Measurements from ENCODE around the gene TNFRSF6B.

Gene TNFRSF6B

GRCh38 chr20:63686492-63687321, 9.7 kb upstream of the TNFRSF6B start:
- no peak for FAIRE-seq

- FAIRE-seq = no peak
Observed at GRCh38 chr20:63687419-63688178, 8.9 kb upstream of the TNFRSF6B start.

GRCh38 chr20:63688228-63689045, 8.0 kb upstream of the TNFRSF6B start:
- FAIRE-seq = no peak

GRCh38 chr20:63689046-63690002, 7.1 kb upstream of the TNFRSF6B start:
- no peak for FAIRE-seq

GRCh38 chr20:63690003-63690897, 6.2 kb upstream of the TNFRSF6B start:
- no peak for FAIRE-seq

- no peak for FAIRE-seq
Observed at GRCh38 chr20:63690898-63691710, 5.3 kb upstream of the TNFRSF6B start.

- FAIRE-seq = no peak
Observed at GRCh38 chr20:63691711-63692435, 4.6 kb upstream of the TNFRSF6B start.

- no peak for FAIRE-seq
Observed at GRCh38 chr20:63692436-63693082, 3.9 kb upstream of the TNFRSF6B start.

GRCh38 chr20:63693083-63693732, 3.2 kb upstream of the TNFRSF6B start:
- no peak for FAIRE-seq

- no peak for FAIRE-seq
Observed at GRCh38 chr20:63693733-63694583, 2.5 kb upstream of the TNFRSF6B start.

- FAIRE-seq = no peak
Observed at GRCh38 chr20:63694584-63695423, 1.6 kb upstream of the TNFRSF6B start.

GRCh38 chr20:63695424-63696305, 787 bp upstream of the TNFRSF6B start:
- no peak for FAIRE-seq

GRCh38 chr20:63696306-63696627, 185 bp upstream of the TNFRSF6B start:
- no peak for FAIRE-seq

- no peak for FAIRE-seq
Observed at GRCh38 chr20:63697357-63697867, 960 bp downstream of the TNFRSF6B start.

- FAIRE-seq = no peak
Observed at GRCh38 chr20:63697868-63698545, 1.6 kb downstream of the TNFRSF6B start.
